ENCODE measurements around the gene PRPF8. TPM values are rescaled to one million over a fixed set of nuclear protein-coding genes. Genes with fewer than 3 reads are reported as not detected.
A peak's percentile ranks its signal among the peaks of the same experiment; 100 is the strongest.

PRPF8 gene
- total and polyA plus RNA-seq, 2 of the 13 experiments (the other 11 are each of a cell fraction or from before 2014, with no cell fraction given): 112 to 179 TPM

- TF ChIP-seq ZNF781 (CRISPR knock-in tag; IDR thresholded peaks at IDR 0.05; ENCODE audit: borderline replicate concordance, not compliant biosample characterization): no peak
- TF ChIP-seq ZNF10 (CRISPR knock-in tag; IDR thresholded peaks at IDR 0.05; ENCODE audit: borderline replicate concordance, low read depth): no peak
- TF ChIP-seq ZNF329 (CRISPR knock-in tag; IDR thresholded peaks at IDR 0.05; ENCODE audit: low read depth): no peak
- TF ChIP-seq CREB3 (CRISPR knock-in tag; IDR thresholded peaks at IDR 0.05): no peak
- TF ChIP-seq MYNN (CRISPR knock-in tag; IDR thresholded peaks at IDR 0.05; ENCODE audit: low read depth): no peak
- no peak for TF ChIP-seq NR2C2 (CRISPR knock-in tag; IDR thresholded peaks at IDR 0.05; ENCODE audit: borderline replicate concordance)
- no peak for TF ChIP-seq UBTF (CRISPR knock-in tag; IDR thresholded peaks at IDR 0.05)
- TF ChIP-seq HMGA1 (CRISPR knock-in tag; conservative IDR thresholded peaks at IDR 0.05): no peak
- no peak for TF ChIP-seq MAFG (CRISPR knock-in tag; IDR thresholded peaks at IDR 0.05)
- TF ChIP-seq TEF (CRISPR knock-in tag; IDR thresholded peaks at IDR 0.05): no peak
- no peak for TF ChIP-seq NCOA2 (CRISPR knock-in tag; IDR thresholded peaks at IDR 0.05)
- TF ChIP-seq REPIN1 (CRISPR knock-in tag; IDR thresholded peaks at IDR 0.05; ENCODE audit: borderline replicate concordance, low read depth): no peak
- no peak for TF ChIP-seq PLSCR1 (CRISPR knock-in tag; IDR thresholded peaks at IDR 0.05; ENCODE audit: borderline replicate concordance)
- TF ChIP-seq HDAC2 (CRISPR knock-in tag; IDR thresholded peaks at IDR 0.05): 0 out of 2 replicates have a peak, but pooled peaks have one; percentile 18
- TF ChIP-seq BCL3 (CRISPR knock-in tag; IDR thresholded peaks at IDR 0.05): no peak
- TF ChIP-seq ZNF224 (CRISPR knock-in tag; IDR thresholded peaks at IDR 0.05): no peak
- TF ChIP-seq FOXO4 (CRISPR knock-in tag; conservative IDR thresholded peaks at IDR 0.05): no peak
- TF ChIP-seq ZNF207 (IDR thresholded peaks at IDR 0.05; ENCODE audit: borderline replicate concordance): no peak
- no peak; the same call in 1 of the 2 replicates for TF ChIP-seq ZFP91 (CRISPR knock-in tag; IDR thresholded peaks at IDR 0.05; ENCODE audit: borderline replicate concordance)
Observed at GRCh38 chr17:1621273-1621954, 63.3 kb downstream of the PRPF8 start (continued).
